Uterus (tissue), 4 donors: Measurements from ENCODE around the gene CTSE. TPM values are rescaled to one million over a fixed set of nuclear protein-coding genes. Genes with fewer than 3 reads are reported as not detected.
A peak's percentile ranks its signal among the peaks of the same experiment; 100 is the strongest.

ENCODE experiments used
- DNase-seq, 2 donors: peaks; one replicate each; pipeline ENCODE4 v3.0.0-alpha.2; 2019 to 2020
- H3K27ac ChIP-seq, 2 donors: fragments of 200-600 bp; sonication (generic); 1 replicate in 1 of 2; 2 replicates in 1 of 2; pipeline ENCODE4 v1.5.1; 2016 to 2018
- H3K27me3 ChIP-seq, 2 donors: fragments of 200-600 bp; sonication (generic); one replicate each; pipeline ENCODE4 v1.5.1; 2018 to 2019; ENCODE audit warnings: control low read depth in 1 of 2
- H3K36me3 ChIP-seq, 2 donors: fragments of 200-600 bp; sonication (generic); one replicate each; pipeline ENCODE4 v1.5.1; 2019; ENCODE audit warnings: control low read depth in 1 of 2
- H3K4me1 ChIP-seq, 2 donors: fragments of 200-600 bp; sonication (generic); one replicate each; pipeline ENCODE4 v1.5.1; 2018 to 2019; ENCODE audit warnings: control low read depth in 1 of 2
- H3K4me3 ChIP-seq, 2 donors: fragments of 200-600 bp; sonication (generic); 1 replicate in 1 of 2; 2 replicates in 1 of 2; pipeline ENCODE4 v1.5.1; 2018 to 2019; ENCODE audit warnings: mild to moderate bottlenecking in 1 of 2
- H3K9me3 ChIP-seq, 2 donors: fragments of 200-600 bp; sonication (generic); one replicate each; pipeline ENCODE4 v1.5.1; 2019; ENCODE audit warnings: control low read depth in 1 of 2
- CTCF ChIP-seq, 4 experiments: fragments of 200-600 bp in 2 of 4; fragments of 450-650 bp in 2 of 4; sonication (generic) in 2 of 4; IDR thresholded peaks; one replicate each; pipeline ENCODE4 v1.5.1; 2016 to 2019; ENCODE audit warnings: antibody characterized with exemption in 4 of 4, mild to moderate bottlenecking in 2 of 4, moderate library complexity in 1 of 4
- POLR2A ChIP-seq, 2 donors: fragments of 450-650 bp; IDR thresholded peaks; one replicate each; pipeline ENCODE4 v1.6.1; 2016; ENCODE audit warnings: antibody characterized with exemption in 2 of 2, mild to moderate bottlenecking in 1 of 2, moderate library complexity in 1 of 2
- intact Hi-C: fragments of 100-400 bp; cut with DNase I; formaldehyde crosslinking; loops from one replicate; pipeline ENCODE4 v1.15.1; 2023; ENCODE audit warnings: low total_unique reads
- total RNA-seq, 4 donors: library from RNA; depleted of rRNA in 3 of 4; stranded (reverse); fragments of >200 nt in 3 of 4; gene quantifications; one replicate each; pipeline versions ENCODE4 v1.1.0 to v1.2.4, GENCODE V29; 2014 to 2023
- donor health status: DM: yes; HTN: yes; CAD: no.

Gene CTSE
- total RNA-seq, 4 donors from 2014 or later: 0.21 TPM; not detected in 3

DNA sequence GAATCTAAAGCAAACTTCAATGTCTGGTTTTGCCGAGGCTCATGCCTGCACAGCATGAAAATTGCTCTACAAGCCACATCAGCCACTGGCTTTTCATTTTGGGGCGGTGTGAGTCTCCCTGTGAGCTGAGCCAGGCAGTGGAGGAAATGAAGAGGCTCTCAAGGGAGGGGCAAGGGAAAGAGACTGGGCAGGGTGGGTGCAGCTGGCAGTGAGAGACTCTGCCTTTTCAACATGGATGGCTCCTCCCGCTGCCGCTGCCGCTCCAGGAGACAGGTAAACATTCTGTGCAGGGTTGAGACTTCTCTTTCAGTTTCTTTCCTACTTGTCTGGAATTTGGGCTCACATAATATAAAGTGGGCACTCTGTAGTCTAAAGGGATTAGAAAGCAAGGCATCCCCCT lies 11.3 kb upstream of the CTSE start:
- H3K27me3 ChIP-seq: no peaks in the 10 kb centered on the region
- intact Hi-C loops: no loop called here
- no peaks in the 10 kb centered on the region for H3K36me3 ChIP-seq
- no peak for DNase-seq
- no peaks in the 10 kb centered on the region for H3K4me1 ChIP-seq
- TF ChIP-seq POLR2A (IDR thresholded peaks at IDR 0.05) (no peak), CTCF (IDR thresholded peaks at IDR 0.05) (no peak)
- H3K27ac ChIP-seq: no peak overlapping the region
- H3K4me3 ChIP-seq: no peak overlapping the region
- H3K9me3 ChIP-seq: no peaks in the 10 kb centered on the region

- intact Hi-C loops: no loop called here
- H3K9me3 ChIP-seq: no peaks in the 10 kb centered on the region
- no peaks in the 10 kb centered on the region for H3K27me3 ChIP-seq
- H3K36me3 ChIP-seq: no peaks in the 10 kb centered on the region
- no peak overlapping the region for H3K27ac ChIP-seq
- no peak for TF ChIP-seq POLR2A (IDR thresholded peaks at IDR 0.05)
- no peak for TF ChIP-seq CTCF (IDR thresholded peaks at IDR 0.05)
- H3K4me1 ChIP-seq: no peaks in the 10 kb centered on the region
- DNase-seq: no peak
- H3K4me3 ChIP-seq: no peak overlapping the region
Observed at GRCh38 chr1:206032380-206033140, 8.9 kb upstream of the CTSE start.

DNA sequence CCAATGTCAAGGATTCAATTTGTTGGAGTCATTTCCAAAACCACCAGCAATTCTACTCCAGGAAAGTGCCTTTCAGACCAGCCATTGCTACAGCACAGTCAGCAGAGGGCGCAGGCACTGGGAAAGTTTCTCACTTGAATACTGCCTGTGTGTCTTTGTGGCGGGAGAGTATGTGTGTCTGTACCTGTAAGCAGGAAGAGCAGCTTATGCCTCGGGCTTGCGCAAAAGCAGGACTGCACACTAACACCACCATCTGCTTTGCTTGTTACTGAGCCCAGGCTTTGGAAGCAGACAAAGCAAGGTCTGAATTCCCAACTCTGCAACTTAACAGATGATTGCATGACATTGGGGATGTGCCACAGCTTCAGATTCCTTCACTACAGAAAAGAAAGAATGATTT lies 7.0 kb upstream of the CTSE start:
- H3K27me3 ChIP-seq: no peaks in the 10 kb centered on the region
- H3K27ac ChIP-seq: no peak overlapping the region
- no peaks in the 10 kb centered on the region for H3K36me3 ChIP-seq
- H3K9me3 ChIP-seq: no peaks in the 10 kb centered on the region
- DNase-seq: peak; percentile 50 to 52
- H3K4me3 ChIP-seq: no peak overlapping the region
- TF ChIP-seq CTCF (IDR thresholded peaks at IDR 0.05) (peak; percentile 67 to 69 (median 68)), POLR2A (IDR thresholded peaks at IDR 0.05) (no peak)
- intact Hi-C loops: no loop called here
- no peaks in the 10 kb centered on the region for H3K4me1 ChIP-seq

- no peaks in the 10 kb centered on the region for H3K36me3 ChIP-seq
- intact Hi-C loops: no loop called here
- H3K9me3 ChIP-seq: no peaks in the 10 kb centered on the region
- DNase-seq: no peak
- no peak overlapping the region for H3K4me3 ChIP-seq
- no peak overlapping the region for H3K27ac ChIP-seq
- no peaks in the 10 kb centered on the region for H3K27me3 ChIP-seq
- TF ChIP-seq POLR2A (IDR thresholded peaks at IDR 0.05) (no peak), CTCF (IDR thresholded peaks at IDR 0.05) (no peak)
- no peaks in the 10 kb centered on the region for H3K4me1 ChIP-seq
Observed at GRCh38 chr1:206030191-206030590, 6.5 kb upstream of the CTSE start.

DNA sequence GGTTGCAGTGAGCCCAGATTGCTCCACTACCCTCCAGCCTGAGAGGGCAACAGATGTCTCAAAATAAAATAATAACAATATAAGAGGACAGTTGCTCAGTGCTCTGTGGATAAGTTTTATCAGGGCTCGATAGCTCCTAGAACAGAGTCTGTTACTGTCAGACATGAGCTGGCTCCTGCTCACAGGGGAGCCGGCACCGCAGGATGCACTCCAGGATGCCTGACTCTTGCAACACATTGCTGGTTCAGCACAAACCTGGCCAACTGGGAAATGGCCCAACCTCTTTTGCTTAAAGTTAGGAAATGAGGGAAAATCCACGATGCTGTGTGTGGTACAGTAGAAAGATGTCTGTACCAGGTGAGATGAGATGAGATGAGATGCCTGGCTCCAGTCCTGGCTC lies 5.8 kb upstream of the CTSE start:
- intact Hi-C loops: no loop called here
- no peaks in the 10 kb centered on the region for H3K9me3 ChIP-seq
- H3K4me1 ChIP-seq: no peaks in the 10 kb centered on the region
- no peaks in the 10 kb centered on the region for H3K36me3 ChIP-seq
- DNase-seq: peak; percentile 64 to 80
- no peaks in the 10 kb centered on the region for H3K27me3 ChIP-seq
- H3K27ac ChIP-seq: no peak overlapping the region
- TF ChIP-seq CTCF (IDR thresholded peaks at IDR 0.05): no peak
- no peak for TF ChIP-seq POLR2A (IDR thresholded peaks at IDR 0.05)
- H3K4me3 ChIP-seq: no peak overlapping the region
